ENCODE measurements around the gene SLC27A1.

SLC27A1 gene

GRCh38 chr19:17441241-17442021, 28.9 kb upstream of the SLC27A1 start:
- Histone ChIP-seq H3K27me3 (ENCODE audit: control insufficient read depth, insufficient read depth, low read length) (no peaks in the 10 kb centered on the region), H3K27ac (no peak overlapping the region), H2AFZ (no peak overlapping the region), H3K9ac (no peak overlapping the region), H3K79me2 (no peaks in the 10 kb centered on the region), H3K9me3 (ENCODE audit: control insufficient read depth, low read length) (no peaks in the 10 kb centered on the region), H3K4me2 (ENCODE audit: low read length) (no peak overlapping the region), H3K4me3 (ENCODE audit: low read depth, low read length) (no peak overlapping the region), H3K36me3 (ENCODE audit: control insufficient read depth, insufficient read depth, low read length) (no peaks in the 10 kb centered on the region), H3K4me1 (no peaks in the 10 kb centered on the region)
- TF ChIP-seq, protein P1, sequence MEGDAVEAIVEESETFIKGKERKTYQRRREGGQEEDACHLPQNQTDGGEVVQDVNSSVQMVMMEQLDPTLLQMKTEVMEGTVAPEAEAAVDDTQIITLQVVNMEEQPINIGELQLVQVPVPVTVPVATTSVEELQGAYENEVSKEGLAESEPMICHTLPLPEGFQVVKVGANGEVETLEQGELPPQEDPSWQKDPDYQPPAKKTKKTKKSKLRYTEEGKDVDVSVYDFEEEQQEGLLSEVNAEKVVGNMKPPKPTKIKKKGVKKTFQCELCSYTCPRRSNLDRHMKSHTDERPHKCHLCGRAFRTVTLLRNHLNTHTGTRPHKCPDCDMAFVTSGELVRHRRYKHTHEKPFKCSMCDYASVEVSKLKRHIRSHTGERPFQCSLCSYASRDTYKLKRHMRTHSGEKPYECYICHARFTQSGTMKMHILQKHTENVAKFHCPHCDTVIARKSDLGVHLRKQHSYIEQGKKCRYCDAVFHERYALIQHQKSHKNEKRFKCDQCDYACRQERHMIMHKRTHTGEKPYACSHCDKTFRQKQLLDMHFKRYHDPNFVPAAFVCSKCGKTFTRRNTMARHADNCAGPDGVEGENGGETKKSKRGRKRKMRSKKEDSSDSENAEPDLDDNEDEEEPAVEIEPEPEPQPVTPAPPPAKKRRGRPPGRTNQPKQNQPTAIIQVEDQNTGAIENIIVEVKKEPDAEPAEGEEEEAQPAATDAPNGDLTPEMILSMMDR (IDR thresholded peaks at IDR 0.05), result peak; percentile 45

GRCh38 chr19:17445526-17446165, 24.7 kb upstream of the SLC27A1 start:
- Histone ChIP-seq H3K79me2 (no peaks in the 10 kb centered on the region), H3K9ac (no peak overlapping the region), H2AFZ (no peak overlapping the region), H3K4me2 (ENCODE audit: low read length) (no peak overlapping the region), H3K36me3 (ENCODE audit: control insufficient read depth, insufficient read depth, low read length) (no peaks in the 10 kb centered on the region), H3K4me1 (no peaks in the 10 kb centered on the region), H3K27ac (no peak overlapping the region), H3K9me3 (ENCODE audit: control insufficient read depth, low read length) (no peaks in the 10 kb centered on the region), H3K4me3 (ENCODE audit: low read depth, low read length) (no peak overlapping the region), H3K27me3 (ENCODE audit: control insufficient read depth, insufficient read depth, low read length) (no peaks in the 10 kb centered on the region)
- TF ChIP-seq, protein P1 (IDR thresholded peaks at IDR 0.05), result no peak

DNA sequence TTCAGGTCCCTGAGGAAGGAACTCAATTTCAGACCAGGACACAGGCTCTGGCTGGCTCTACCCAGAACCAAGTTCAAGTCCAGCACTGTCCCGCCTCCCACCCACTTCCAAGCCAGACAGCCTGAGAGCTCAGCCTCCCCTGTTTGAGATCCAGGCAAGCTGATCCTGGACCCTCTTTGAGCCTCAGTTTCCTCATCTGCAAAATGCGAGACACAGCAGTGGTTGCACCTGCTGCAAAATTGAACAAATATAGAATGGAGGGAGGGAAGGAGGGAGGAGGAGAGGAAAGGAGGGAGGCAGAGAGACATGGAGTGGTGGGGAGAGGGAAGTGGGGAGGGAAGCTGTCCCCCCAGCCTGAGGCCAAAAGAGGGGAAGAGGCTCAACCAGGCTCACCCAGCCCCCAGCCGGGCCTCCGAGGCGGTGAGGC, 22.6 kb upstream of the SLC27A1 start:
- no peak overlapping the region for H3K9ac ChIP-seq
- H3K36me3 ChIP-seq (ENCODE audit: control insufficient read depth, insufficient read depth, low read length), result no peaks in the 10 kb centered on the region
- TF ChIP-seq, protein P1 (IDR thresholded peaks at IDR 0.05), result no peak
- H3K4me1 ChIP-seq, result no peaks in the 10 kb centered on the region
- peak overlapping the region; percentile 84 for H2AFZ ChIP-seq
- H3K9me3 ChIP-seq (ENCODE audit: control insufficient read depth, low read length), result no peaks in the 10 kb centered on the region
- H3K4me2 ChIP-seq (ENCODE audit: low read length), result peak overlapping the region; percentile 90
- H3K27me3 ChIP-seq (ENCODE audit: control insufficient read depth, insufficient read depth, low read length), result no peaks in the 10 kb centered on the region
- no peak overlapping the region for H3K4me3 ChIP-seq (ENCODE audit: low read depth, low read length)
- H3K79me2 ChIP-seq, result no peaks in the 10 kb centered on the region
- H3K27ac ChIP-seq, result no peak overlapping the region

DNA sequence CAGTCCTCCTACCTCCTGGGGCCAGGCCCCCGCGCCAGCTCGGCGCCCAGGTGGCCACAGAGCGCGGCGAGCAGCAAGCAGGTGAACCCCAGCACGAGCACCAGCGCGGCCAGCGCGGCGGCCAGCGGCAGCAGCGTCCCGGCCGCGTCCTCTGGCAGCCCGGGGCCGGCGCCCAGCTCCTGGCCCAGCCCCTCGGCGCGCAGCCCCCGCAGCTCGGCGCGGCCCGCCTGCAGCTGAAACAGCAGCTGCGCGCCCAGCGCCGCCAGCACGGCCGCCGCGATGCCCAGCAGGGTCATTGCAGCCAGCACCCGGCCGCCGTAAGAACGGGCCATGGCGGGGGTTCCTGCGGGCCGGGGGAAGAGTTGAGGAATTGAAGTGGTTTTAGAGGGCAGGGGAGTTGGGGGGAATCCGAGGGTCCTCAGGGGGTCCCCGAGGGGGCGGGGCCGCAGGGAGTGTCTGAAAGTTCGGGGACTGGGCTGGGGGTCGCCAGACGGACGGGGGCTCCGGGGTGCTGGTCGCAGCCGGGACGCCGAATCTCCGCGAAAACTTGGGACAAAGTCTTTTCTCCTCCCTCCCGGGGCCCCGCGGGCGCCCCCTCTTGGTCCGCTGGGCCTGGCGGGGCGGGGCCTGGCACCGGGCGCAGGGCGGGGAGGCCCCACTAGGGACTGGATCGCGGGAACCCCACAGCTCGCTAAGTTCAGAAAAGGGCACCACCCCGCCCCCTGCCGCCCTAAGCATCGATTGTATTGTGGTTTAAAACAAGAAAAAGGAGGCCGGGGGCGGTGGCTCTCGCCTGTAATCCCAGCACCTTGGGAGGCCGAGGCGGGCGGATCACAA, 22.0 kb upstream of the SLC27A1 start, which contains the start of gene TMEM221:
TMEM221 (minus strand) TSS at position 538 of the 837 bp plus-strand sequence; CDS start at position 332, 206 bp downstream.
- peak within 1 kb of the TSS; percentile 84 for H2AFZ ChIP-seq
- no peaks in the 10 kb centered on the region for H3K79me2 ChIP-seq
- TF ChIP-seq, protein P1 (IDR thresholded peaks at IDR 0.05), result peak; percentile 84
- H3K4me1 ChIP-seq, result no peaks in the 10 kb centered on the region
- no peak within 1 kb of the TSS for H3K27ac ChIP-seq
- H3K4me2 ChIP-seq (ENCODE audit: low read length), result peak within 1 kb of the TSS; percentile 90
- no peak within 1 kb of the TSS for H3K9ac ChIP-seq
- no peaks in the 10 kb centered on the region for H3K27me3 ChIP-seq (ENCODE audit: control insufficient read depth, insufficient read depth, low read length)
- peak within 1 kb of the TSS; percentile 60 for H3K4me3 ChIP-seq (ENCODE audit: low read depth, low read length)
- no peaks in the 10 kb centered on the region for H3K9me3 ChIP-seq (ENCODE audit: control insufficient read depth, low read length)
- H3K36me3 ChIP-seq (ENCODE audit: control insufficient read depth, insufficient read depth, low read length), result no peaks in the 10 kb centered on the region
